SK-N-SH (cell line): ENCODE measurements around the gene CMBL. TPM values are rescaled to one million over a fixed set of nuclear protein-coding genes. Genes with fewer than 3 reads are reported as not detected.

ENCODE experiments used
- CTCF ChIA-PET: fragments of 300-600, 350-600 bp; formaldehyde crosslinking; extraction: SDS; loops from one replicate; lab custom pipeline; 2021; lab: Yijun Ruan, JAX
- POLR2A ChIA-PET: fragments of 350-600 bp; sonication (Branson Sonifier 250); formaldehyde crosslinking; extraction: SDS; loops from one replicate; lab custom pipeline; 2020; ENCODE audit warnings: antibody characterized with exemption, inconsistent platforms; lab: Yijun Ruan, JAX
- DNase-seq: peaks from one replicate; pipeline ENCODE4 v3.0.0; 2012
- H2AFZ ChIP-seq: fragments of 200-600 bp; sonication (generic); 2 replicates; pipeline ENCODE4 v1.8.1; 2016; ENCODE audit warnings: antibody characterized with exemption, mild to moderate bottlenecking, low read depth
- H3F3A ChIP-seq: fragments of 200-600 bp; sonication (generic); replicated peaks from 2 replicates; pipeline ENCODE3; 2016; ENCODE audit warnings: antibody characterized with exemption, mild to moderate bottlenecking; ENCODE audit not compliant: insufficient read depth
- H3K27ac ChIP-seq, 2 experiments: fragments of 200-500 bp in 1 of 2; fragments of 200-600 bp in 1 of 2; sonication (Bioruptor generic) in 1 of 2; sonication (generic), shearing (Covaris generic) in 1 of 2; 2 replicates each; pipeline versions ENCODE4 v1.5.1 to v1.6.1; 2014 to 2016; ENCODE audit warnings: low read depth in 2 of 2, inconsistent platforms in 1 of 2, low read length in 1 of 2, mild to moderate bottlenecking in 1 of 2, mixed read lengths in 1 of 2
- H3K27me3 ChIP-seq: fragments of 200-600 bp; sonication (generic), shearing (Covaris generic); 2 replicates; pipeline ENCODE4 v1.6.1; 2016; ENCODE audit warnings: mixed run types; ENCODE audit not compliant: insufficient read depth
- H3K36me3 ChIP-seq, 2 experiments: fragments of 200-500 bp in 1 of 2; fragments of 200-600 bp in 1 of 2; sonication (Bioruptor generic) in 1 of 2; sonication (generic) in 1 of 2; replicated peaks in 1 of 2; 2 replicates each; pipeline versions ENCODE3 to v1.5.1; 2014 to 2016; ENCODE audit warnings: low read length in 1 of 2, mild to moderate bottlenecking in 1 of 2; ENCODE audit not compliant: insufficient read depth in 2 of 2, control insufficient read depth in 1 of 2
- H3K4me1 ChIP-seq, 2 experiments: fragments of 200-500 bp in 1 of 2; fragments of 200-600 bp in 1 of 2; sonication (Bioruptor generic) in 1 of 2; sonication (generic), shearing (Covaris generic) in 1 of 2; 2 replicates each; pipeline versions ENCODE4 v1.5.1 to v1.6.1; 2014 to 2016; ENCODE audit warnings: low read depth in 1 of 2, low read length in 1 of 2, mixed run types in 1 of 2; ENCODE audit not compliant: insufficient read depth in 2 of 2, control insufficient read depth in 1 of 2
- H3K4me2 ChIP-seq: fragments of 200-600 bp; sonication (generic), shearing (Covaris generic); 2 replicates; pipeline ENCODE4 v1.6.1; 2017; ENCODE audit warnings: mixed run types
- H3K4me3 ChIP-seq, 2 experiments: fragments of 200-500 bp in 1 of 2; fragments of 200-600 bp in 1 of 2; sonication (Bioruptor generic) in 1 of 2; sonication (generic), shearing (Covaris generic) in 1 of 2; 2 replicates each; pipeline versions ENCODE4 v1.5.1 to v1.8.1; 2014 to 2016; ENCODE audit warnings: low read depth in 2 of 2, inconsistent platforms in 1 of 2, low read length in 1 of 2, mild to moderate bottlenecking in 1 of 2, mixed read lengths in 1 of 2, moderate library complexity in 1 of 2
- H3K79me2 ChIP-seq: fragments of 200-600 bp; sonication (generic); 2 replicates; pipeline ENCODE4 v1.8.1; 2017; ENCODE audit warnings: mild to moderate bottlenecking; ENCODE audit not compliant: insufficient read depth
- H3K9ac ChIP-seq: fragments of 200-600 bp; sonication (generic); 2 replicates; pipeline ENCODE4 v1.6.1; 2017; ENCODE audit warnings: mixed run types
- H3K9me2 ChIP-seq: fragments of 200-600 bp; sonication (generic); 2 replicates; pipeline ENCODE4 v1.6.1; 2017; ENCODE audit warnings: mixed run types
- H3K9me3 ChIP-seq: fragments of 200-600 bp; sonication (generic); 2 replicates; pipeline ENCODE4 v1.6.1; 2017; ENCODE audit warnings: mixed run types, mild to moderate bottlenecking, moderate library complexity
- H4K20me1 ChIP-seq: fragments of 200-600 bp; sonication (generic); 2 replicates; pipeline ENCODE4 v1.6.1; 2017; ENCODE audit warnings: mild to moderate bottlenecking, mixed run types; ENCODE audit not compliant: insufficient read depth
- FOXM1 ChIP-seq: IDR thresholded peaks from 2 replicates; pipeline ENCODE4 v1.4.0; 2012; ENCODE audit warnings: low read depth, mild to moderate bottlenecking
- GABPA ChIP-seq: IDR thresholded peaks from 2 replicates; pipeline ENCODE4 v1.4.0; 2012; ENCODE audit warnings: low read depth, mild to moderate bottlenecking
- NRF1 ChIP-seq: IDR thresholded peaks from 2 replicates; pipeline ENCODE4 v1.6.1; 2012; ENCODE audit warnings: low read depth, mild to moderate bottlenecking, low read length
- RAD21 ChIP-seq: IDR thresholded peaks from 2 replicates; pipeline ENCODE4 v1.6.1; 2012; ENCODE audit warnings: mild to moderate bottlenecking, low read length
- SIN3A ChIP-seq: IDR thresholded peaks from 2 replicates; pipeline ENCODE4 v1.6.1; 2012; ENCODE audit warnings: low read depth, mild to moderate bottlenecking, low read length, moderate library complexity, borderline replicate concordance
- SMC3 ChIP-seq: IDR thresholded peaks from 2 replicates; pipeline ENCODE4 v1.6.1; 2012; ENCODE audit warnings: low read depth, low read length, improper control_type of control experiment
- TEAD4 ChIP-seq: IDR thresholded peaks from 2 replicates; pipeline ENCODE4 v1.4.0; 2012; ENCODE audit warnings: mild to moderate bottlenecking, borderline replicate concordance; ENCODE audit not compliant: insufficient read depth
- WGBS: methylation state at CpG from one replicate; pipeline ENCODE4 v1.1.6; 2017; ENCODE audit warnings: low lambda C conversion rate; 5-methylcytosine and 5-hydroxymethylcytosine counted together
- polyA plus RNA-seq, 3 experiments: library from polyadenylated mRNA; depleted of rRNA; stranded (reverse); fragments of >200 nt; gene quantifications; 2 replicates each; pipeline ENCODE4 v1.2.3, GENCODE V29; 2012
- TF ChIP-seq, protein P1 (sequence below): IDR thresholded peaks from 2 replicates; pipeline ENCODE4 v1.4.0; 2012; ENCODE audit warnings: low read depth, borderline replicate concordance
- TF ChIP-seq, protein P2 (sequence below): fragments of 150-350 bp; IDR thresholded peaks from 2 replicates; pipeline ENCODE4 v1.6.1; 2016; ENCODE audit warnings: mild to moderate bottlenecking, low read depth, low read length

CMBL gene
- polyA plus RNA-seq, 1 of the 3 experiments (the other 2 are of a cell fraction) = 61.0 TPM

DNA sequence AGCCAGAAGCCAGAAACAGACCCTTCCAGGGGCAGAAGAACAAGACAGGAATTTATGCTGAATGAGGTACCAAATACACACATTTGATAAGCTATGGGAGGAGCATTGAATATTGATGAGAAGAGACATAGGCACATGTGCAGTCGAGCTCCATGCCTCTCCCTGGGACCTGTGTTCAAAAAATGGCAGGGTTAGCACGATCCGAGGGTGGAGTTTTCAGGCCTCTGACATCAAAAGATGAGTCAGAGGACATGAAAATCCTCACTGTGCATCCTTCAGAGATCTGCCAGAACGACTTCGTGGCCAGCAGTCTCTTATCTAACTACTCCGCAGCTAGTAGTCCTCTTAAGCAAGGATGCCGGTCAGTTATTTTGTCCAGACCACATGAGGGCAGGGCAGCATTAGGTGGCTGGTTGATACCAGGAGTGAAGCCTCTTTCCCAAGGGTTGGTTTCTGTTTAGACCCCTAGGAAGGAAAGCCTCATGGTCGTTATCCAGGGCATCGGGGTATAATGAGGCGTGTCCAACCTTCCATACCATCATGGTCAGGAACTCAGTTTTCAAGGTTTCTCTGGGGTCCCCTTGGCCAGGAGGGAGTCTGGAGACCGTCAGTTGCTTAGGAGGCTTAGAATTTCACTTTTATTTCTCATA is 11.6 kb upstream of the CMBL start:
- Histone ChIP-seq H4K20me1 (no peaks in the 10 kb centered on the region), H3K9ac (no peak overlapping the region), H3K27me3 (no peaks in the 10 kb centered on the region), H3K4me2 (no peak overlapping the region), H3K9me2 (no peaks in the 10 kb centered on the region), H3K27ac (no peak overlapping the region), H3K4me3 (no peak overlapping the region), H3K36me3 (no peaks in the 10 kb centered on the region), H2AFZ (no peak overlapping the region), H3K4me1 (no peaks in the 10 kb centered on the region), H3F3A (no peaks in the 10 kb centered on the region), H3K79me2 (no peaks in the 10 kb centered on the region), H3K9me3 (no peaks in the 10 kb centered on the region)
- 82% methylated on average over 7 of the region's 11 CpGs for WGBS
- ChIA-PET POLR2A (no interaction called here), CTCF (no interaction called here)
- DNase-seq = no peak
- no peak for TF ChIP-seq FOXM1
- TF ChIP-seq, protein P1, sequence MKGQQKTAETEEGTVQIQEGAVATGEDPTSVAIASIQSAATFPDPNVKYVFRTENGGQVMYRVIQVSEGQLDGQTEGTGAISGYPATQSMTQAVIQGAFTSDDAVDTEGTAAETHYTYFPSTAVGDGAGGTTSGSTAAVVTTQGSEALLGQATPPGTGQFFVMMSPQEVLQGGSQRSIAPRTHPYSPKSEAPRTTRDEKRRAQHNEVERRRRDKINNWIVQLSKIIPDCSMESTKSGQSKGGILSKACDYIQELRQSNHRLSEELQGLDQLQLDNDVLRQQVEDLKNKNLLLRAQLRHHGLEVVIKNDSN = no peak
- TF ChIP-seq RAD21 = no peak
- TF ChIP-seq TEAD4 = no peak
- TF ChIP-seq, protein P2, sequence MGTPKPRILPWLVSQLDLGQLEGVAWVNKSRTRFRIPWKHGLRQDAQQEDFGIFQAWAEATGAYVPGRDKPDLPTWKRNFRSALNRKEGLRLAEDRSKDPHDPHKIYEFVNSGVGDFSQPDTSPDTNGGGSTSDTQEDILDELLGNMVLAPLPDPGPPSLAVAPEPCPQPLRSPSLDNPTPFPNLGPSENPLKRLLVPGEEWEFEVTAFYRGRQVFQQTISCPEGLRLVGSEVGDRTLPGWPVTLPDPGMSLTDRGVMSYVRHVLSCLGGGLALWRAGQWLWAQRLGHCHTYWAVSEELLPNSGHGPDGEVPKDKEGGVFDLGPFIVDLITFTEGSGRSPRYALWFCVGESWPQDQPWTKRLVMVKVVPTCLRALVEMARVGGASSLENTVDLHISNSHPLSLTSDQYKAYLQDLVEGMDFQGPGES = no peak
- TF ChIP-seq GABPA = no peak
- TF ChIP-seq SMC3 = no peak
- TF ChIP-seq NRF1 = no peak

DNA sequence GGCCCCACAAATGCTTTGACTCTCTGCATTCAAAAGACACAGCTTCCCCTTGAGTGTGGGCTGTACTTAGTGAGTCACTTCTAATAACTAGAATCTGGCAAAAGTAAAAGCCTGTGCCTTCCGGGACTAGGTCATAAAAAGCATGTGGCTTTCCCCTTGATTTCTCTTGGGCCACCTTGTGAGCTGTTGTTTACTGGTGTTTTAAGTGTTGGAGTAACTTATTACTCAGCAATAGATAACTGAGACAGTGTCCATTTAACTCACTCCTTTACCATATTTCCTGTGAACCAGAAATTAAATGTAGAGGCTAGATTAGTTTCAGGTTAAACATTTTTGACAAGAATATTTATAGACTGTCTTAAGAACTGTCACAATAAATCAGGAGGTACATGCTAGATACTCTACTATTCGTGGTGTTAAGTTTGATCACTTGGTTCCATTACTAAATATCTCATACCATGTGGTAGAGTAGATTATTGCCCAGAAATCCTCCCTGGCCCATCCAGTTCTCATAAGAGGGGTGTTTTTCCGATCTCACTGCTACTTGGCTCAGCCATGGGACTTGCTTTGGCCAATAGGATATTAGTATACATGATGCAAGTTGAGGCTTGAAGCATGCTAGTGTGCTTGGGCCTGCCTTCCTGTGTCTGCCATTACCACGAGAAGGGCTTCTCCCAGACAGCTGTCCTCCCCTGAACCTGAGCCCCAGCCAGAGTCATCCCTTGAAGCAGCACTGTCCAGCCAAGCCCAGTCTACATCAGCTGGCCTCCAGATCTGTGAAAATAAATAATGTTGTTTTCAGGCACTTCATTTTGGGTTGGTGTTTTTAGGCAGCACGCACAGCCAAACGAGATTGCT is 10.4 kb upstream of the CMBL start:
- Histone ChIP-seq H3K27me3 (no peaks in the 10 kb centered on the region), H3K4me3 (no peak overlapping the region), H2AFZ (no peak overlapping the region), H3K27ac (no peak overlapping the region), H4K20me1 (no peaks in the 10 kb centered on the region), H3K9me3 (no peaks in the 10 kb centered on the region), H3K9ac (no peak overlapping the region), H3K4me2 (no peak overlapping the region), H3K79me2 (no peaks in the 10 kb centered on the region), H3K9me2 (no peaks in the 10 kb centered on the region), H3F3A (no peaks in the 10 kb centered on the region), H3K4me1 (no peaks in the 10 kb centered on the region), H3K36me3 (no peaks in the 10 kb centered on the region)
- CTCF ChIA-PET = interaction anchor here (0.9 kb wide), 1 partner anchor 151 kb away, joined by 3 read pairs; no protein-coding TSS in a partner anchor
- POLR2A ChIA-PET = no interaction called here
- DNase-seq = no peak
- TF ChIP-seq, protein P2 = no peak
- TF ChIP-seq SIN3A = no peak
- 73% methylated on average over 6 of the region's 6 CpGs for WGBS
